Measurements from ENCODE around the gene COL4A4.

GRCh38 chr2:227035711-227036367 lies 128.2 kb downstream of the COL4A4 start:
- TF ChIP-seq CTCF (IDR thresholded peaks at IDR 0.05): no peak
- TF ChIP-seq POLR2A (IDR thresholded peaks at IDR 0.05; ENCODE audit: low read length): no peak
- TF ChIP-seq ZFP36 (IDR thresholded peaks at IDR 0.05; ENCODE audit: borderline replicate concordance, partially characterized antibody): no peak
- no peak for TF ChIP-seq JUN (IDR thresholded peaks at IDR 0.05)
- no peak for TF ChIP-seq CHD4 (IDR thresholded peaks at IDR 0.05; ENCODE audit: borderline replicate concordance)
- no peak for TF ChIP-seq MYC (IDR thresholded peaks at IDR 0.05; ENCODE audit: borderline replicate concordance, low read length)
- no peak for TF ChIP-seq ESRRA (IDR thresholded peaks at IDR 0.05; ENCODE audit: borderline replicate concordance, low read length)
- no peak for TF ChIP-seq RARB (CRISPR knock-in tag; IDR thresholded peaks at IDR 0.05)
- TF ChIP-seq SMC3 (IDR thresholded peaks at IDR 0.05): no peak
- TF ChIP-seq EP300 (IDR thresholded peaks at IDR 0.05): no peak
- no peak for TF ChIP-seq POLR2AphosphoS2 (conservative IDR thresholded peaks at IDR 0.05; ENCODE audit: low read length)
- no peak for TF ChIP-seq ELK1 (IDR thresholded peaks at IDR 0.05; ENCODE audit: low read depth, low read length)
- no peak for TF ChIP-seq MAX (IDR thresholded peaks at IDR 0.05)
- no peak for TF ChIP-seq REST (IDR thresholded peaks at IDR 0.05)
